Measurements from ENCODE around the gene ZNF70. TPM values are rescaled to one million over a fixed set of nuclear protein-coding genes. Genes with fewer than 3 reads are reported as not detected.
A peak's percentile ranks its signal among the peaks of the same experiment; 100 is the strongest.

The ZNF70 gene
- total and polyA plus RNA-seq, 3 experiments from 2014 or later = 0.35 to 3.7 (median 3.4) TPM

- H3K9me3 ChIP-seq (ENCODE audit: low read length) = no peaks in the 10 kb centered on the region
- DNase-seq = no peak
- H3K9me3 Mint-ChIP-seq = no peaks in the 10 kb centered on the region
- peaks cover 27 to 35% (median 27%) of the 10 kb centered on the region in 3 donors for H3K4me1 Mint-ChIP-seq
- no peak overlapping the region for H3K4me3 ChIP-seq (ENCODE audit: low read length)
- H3K27ac Mint-ChIP-seq = peak overlapping the region in 5 of 8 donors; percentile 7 to 63 (median 56)
- no peaks in the 10 kb centered on the region for H3K27me3 ChIP-seq (ENCODE audit: insufficient read depth, low read length, poor library complexity, severe bottlenecking)
- H3K36me3 Mint-ChIP-seq = peaks cover 4 to 48% (median 7%) of the 10 kb centered on the region in 3 donors
- H3K36me3 ChIP-seq (ENCODE audit: insufficient read depth, low read length) = peaks cover 15% of the 10 kb centered on the region
- CTCF ChIA-PET = interaction anchor here (0.6 kb wide), 1 partner anchor 156 kb away, joined by 3 read pairs; no protein-coding TSS in a partner anchor
- H3K4me1 ChIP-seq (ENCODE audit: insufficient read depth, low read length) = peaks cover 23% of the 10 kb centered on the region
- H3K27me3 Mint-ChIP-seq = no peaks in the 10 kb centered on the region
- no peak overlapping the region for H3K4me3 Mint-ChIP-seq
- POLR2A ChIA-PET = no interaction called here
- H3K27ac ChIP-seq (ENCODE audit: low read depth, low read length) = no peak overlapping the region
These were observed 59.0 kb downstream of the ZNF70 start for GRCh38 chr22:23691748-23692423.

- Histone ChIP-seq H3K4me3 (ENCODE audit: low read length) (no peak within 1 kb of the TSS), H3K36me3 (ENCODE audit: insufficient read depth, low read length) (peaks cover 15% of the 10 kb centered on the region), H3K27ac (ENCODE audit: low read depth, low read length) (no peak within 1 kb of the TSS), H3K27me3 (ENCODE audit: insufficient read depth, low read length, poor library complexity, severe bottlenecking) (no peaks in the 10 kb centered on the region), H3K9me3 (ENCODE audit: low read length) (no peaks in the 10 kb centered on the region), H3K4me1 (ENCODE audit: insufficient read depth, low read length) (peaks cover 13% of the 10 kb centered on the region)
- Mint-ChIP-seq H3K9me3 (no peaks in the 10 kb centered on the region), H3K4me1 (peaks cover 15 to 23% (median 15%) of the 10 kb centered on the region in 3 donors), H3K36me3 (peaks cover 0 to 45% (median 6%) of the 10 kb centered on the region in 3 donors), H3K27me3 (no peaks in the 10 kb centered on the region), H3K4me3 (no peak within 1 kb of the TSS), H3K27ac (peak within 1 kb of the TSS in 6 of 8 donors; percentile 17 to 63 (median 57))
- DNase-seq = no peak
- POLR2A ChIA-PET = no interaction called here
- CTCF ChIA-PET = no interaction called here
These were observed 60.2 kb downstream of the ZNF70 start, which contains the start of gene RGL4 for GRCh38 chr22:23690713-23691112. Gene RGL4, plus strand, starts transcription at chr22:23691013. Its CDS starts 1,018 bp downstream, at chr22:23692031.

- Histone ChIP-seq H3K9me3 (ENCODE audit: low read length) (no peaks in the 10 kb centered on the region), H3K27ac (ENCODE audit: low read depth, low read length) (no peak overlapping the region), H3K4me1 (ENCODE audit: insufficient read depth, low read length) (peaks cover under 1% of the 10 kb centered on the region), H3K36me3 (ENCODE audit: insufficient read depth, low read length) (peaks cover 12% of the 10 kb centered on the region), H3K4me3 (ENCODE audit: low read length) (no peak overlapping the region), H3K27me3 (ENCODE audit: insufficient read depth, low read length, poor library complexity, severe bottlenecking) (no peaks in the 10 kb centered on the region)
- POLR2A ChIA-PET = no interaction called here
- Mint-ChIP-seq H3K27me3 (no peaks in the 10 kb centered on the region), H3K4me1 (peaks cover 3 to 10% (median 5%) of the 10 kb centered on the region in 3 donors), H3K36me3 (peaks cover 0 to 39% (median 6%) of the 10 kb centered on the region in 3 donors), H3K27ac (no peak overlapping the region), H3K4me3 (no peak overlapping the region), H3K9me3 (no peaks in the 10 kb centered on the region)
- no peak for DNase-seq
- CTCF ChIA-PET = no interaction called here
These were observed 61.5 kb downstream of the ZNF70 start for GRCh38 chr22:23689414-23689813.

Other genes with a start within 250 kb of the ZNF70 start
- gene IGLL1, start 170.8 kb downstream of the ZNF70 start, total RNA-seq = not detected
- gene IGLL1, start 170.8 kb downstream of the ZNF70 start, polyA plus RNA-seq = not detected
- gene DRICH1, start 118.8 kb downstream of the ZNF70 start, total RNA-seq = under 1 TPM; 0.47 to 0.66 TPM
- not detected for gene DRICH1, start 118.8 kb downstream of the ZNF70 start, polyA plus RNA-seq
- gene RGL4, start 60.1 kb downstream of the ZNF70 start, total RNA-seq = 1 to 10 TPM; 3.2 to 4.8 TPM
- 58.4 TPM for gene RGL4, start 60.1 kb downstream of the ZNF70 start, polyA plus RNA-seq
- gene VPREB3, start 3.3 kb upstream of the ZNF70 start, total RNA-seq = not detected
- gene VPREB3, start 3.3 kb upstream of the ZNF70 start, polyA plus RNA-seq = not detected
- under 1 TPM; 0.81 to 0.93 TPM for gene C22orf15, start 11.9 kb upstream of the ZNF70 start, total RNA-seq
- gene C22orf15, start 11.9 kb upstream of the ZNF70 start, polyA plus RNA-seq = 0.75 TPM
- gene CHCHD10, start 16.9 kb upstream of the ZNF70 start, total RNA-seq = 100 to 1,000 TPM; 172 to 186 TPM
- gene CHCHD10, start 16.9 kb upstream of the ZNF70 start, polyA plus RNA-seq = 34.0 TPM
- 1 to 10 TPM in 1 of 2 experiments, under 1 TPM in 1; 0.90 to 1.6 TPM for gene MMP11, start 21.7 kb upstream of the ZNF70 start, total RNA-seq
- gene MMP11, start 21.7 kb upstream of the ZNF70 start, polyA plus RNA-seq = 1.9 TPM
- gene SMARCB1, start 35.9 kb upstream of the ZNF70 start, total RNA-seq = 100 to 1,000 TPM; 113 to 120 TPM
- gene SMARCB1, start 35.9 kb upstream of the ZNF70 start, polyA plus RNA-seq = 40.4 TPM
- 1 to 10 TPM; 5.4 to 5.8 TPM for gene DERL3, start 87.9 kb upstream of the ZNF70 start, total RNA-seq
- gene DERL3, start 87.9 kb upstream of the ZNF70 start, polyA plus RNA-seq = 0.28 TPM
- gene SLC2A11, start 106.8 kb upstream of the ZNF70 start, total RNA-seq = 1 to 10 TPM; 7.1 to 9.0 TPM
- 5.2 TPM for gene SLC2A11, start 106.8 kb upstream of the ZNF70 start, polyA plus RNA-seq
- gene MIF, start 143.3 kb upstream of the ZNF70 start, total RNA-seq = 100 to 1,000 TPM; 804 to 830 TPM
- gene MIF, start 143.3 kb upstream of the ZNF70 start, polyA plus RNA-seq = 1,220 TPM
- not detected for gene GSTT2B, start 210.1 kb upstream of the ZNF70 start, total RNA-seq
- not detected for gene GSTT2B, start 210.1 kb upstream of the ZNF70 start, polyA plus RNA-seq
- gene DDTL, start 215.8 kb upstream of the ZNF70 start, total RNA-seq = not detected
- 2.4 TPM for gene DDTL, start 215.8 kb upstream of the ZNF70 start, polyA plus RNA-seq
- gene DDT, start 223.3 kb upstream of the ZNF70 start, total RNA-seq = 10 to 100 TPM; 84.5 to 88.2 TPM
- gene DDT, start 223.3 kb upstream of the ZNF70 start, polyA plus RNA-seq = 109 TPM
- not detected for gene GSTT2, start 229.0 kb upstream of the ZNF70 start, total RNA-seq
- not detected for gene GSTT2, start 229.0 kb upstream of the ZNF70 start, polyA plus RNA-seq

Data from CD8-positive, alpha-beta memory T cell (primary cell).